H1 (cell line): Measurements from ENCODE around the gene ZC3H11A. TPM values are rescaled to one million over a fixed set of nuclear protein-coding genes. Genes with fewer than 3 reads are reported as not detected.

ENCODE experiments used
- CTCF ChIA-PET: fragments of 300-600 bp; sonication (Branson Sonifier 250); formaldehyde crosslinking; loops from one replicate; lab custom pipeline; 2021; ENCODE audit not compliant: partially characterized antibody; lab: Charles Lee
- POLR2A ChIA-PET: fragments of 300-600 bp; sonication (Branson Sonifier 250); formaldehyde crosslinking; loops from one replicate; lab custom pipeline; 2021; ENCODE audit warnings: inconsistent platforms; ENCODE audit not compliant: partially characterized antibody; lab: Charles Lee
- DNase-seq, 2 experiments: peaks; one replicate each; pipeline versions ENCODE4 v3.0.0 to v3.0.0-alpha.2; 2010 to 2022; ENCODE audit warnings: low spot score in 2 of 2, low read depth in 1 of 2, mixed read lengths in 1 of 2
- FAIRE-seq: peaks from 2 replicates; lab custom pipeline; 2011; peaks lifted over from hg19 to GRCh38; lab: Jason Lieb, UNC
- H2AFZ ChIP-seq: 2 replicates; pipeline ENCODE4 v1.8.1; 2012; ENCODE audit warnings: low read length, inconsistent platforms
- H2AK5ac ChIP-seq: 2 replicates; pipeline ENCODE4 v1.6.1; 2013; ENCODE audit warnings: low read depth, low read length
- H2BK120ac ChIP-seq: replicated peaks from 2 replicates; pipeline ENCODE3; 2013; ENCODE audit warnings: low read depth, low read length, inconsistent platforms
- H2BK12ac ChIP-seq: 2 replicates; pipeline ENCODE4 v1.6.1; 2013; ENCODE audit warnings: low read depth, low read length
- H2BK15ac ChIP-seq: 2 replicates; pipeline ENCODE4 v1.6.1; 2013; ENCODE audit warnings: low read length
- H2BK20ac ChIP-seq: 2 replicates; pipeline ENCODE4 v1.6.1; 2013; ENCODE audit warnings: low read length
- H2BK5ac ChIP-seq: 2 replicates; pipeline ENCODE4 v1.6.1; 2013; ENCODE audit warnings: low read depth, low read length
- H3K14ac ChIP-seq: 2 replicates; pipeline ENCODE4 v1.6.1; 2013; ENCODE audit warnings: inconsistent platforms; ENCODE audit not compliant: insufficient read length
- H3K18ac ChIP-seq: 2 replicates; pipeline ENCODE4 v1.6.1; 2013; ENCODE audit warnings: low read length; ENCODE audit errors: extremely low read depth
- H3K23ac ChIP-seq: 2 replicates; pipeline ENCODE4 v1.6.1; 2013; ENCODE audit warnings: inconsistent platforms; ENCODE audit not compliant: insufficient read length
- H3K23me2 ChIP-seq: 2 replicates; pipeline ENCODE4 v1.6.1; 2013; ENCODE audit warnings: low read depth, low read length
- H3K27ac ChIP-seq: 2 replicates; pipeline ENCODE4 v1.6.1; 2011; ENCODE audit warnings: low read depth, low read length, inconsistent platforms
- H3K27me3 ChIP-seq, 4 experiments: replicated peaks in 1 of 4; 1 replicate in 1 of 4; 2 replicates in 3 of 4; pipeline versions ENCODE4 v1.6.1 to v1.8.1; 2011 to 2013; ENCODE audit warnings: low read length in 3 of 4, mild to moderate bottlenecking in 3 of 4, inconsistent platforms in 2 of 4, mixed read lengths in 2 of 4, moderate library complexity in 1 of 4; ENCODE audit not compliant: control insufficient read depth in 3 of 4, insufficient read depth in 3 of 4; ENCODE audit errors: extremely low read depth in 1 of 4
- H3K36me3 ChIP-seq, 4 experiments: 2 replicates each; pipeline versions ENCODE4 v1.6.1 to v1.8.1; 2011 to 2013; ENCODE audit warnings: mild to moderate bottlenecking in 4 of 4, low read length in 3 of 4, moderate library complexity in 2 of 4, control low read depth in 1 of 4, inconsistent platforms in 1 of 4; ENCODE audit not compliant: insufficient read depth in 4 of 4, control insufficient read depth in 2 of 4
- H3K4ac ChIP-seq: replicated peaks from 2 replicates; pipeline ENCODE3; 2013; ENCODE audit warnings: low read length, low read depth, mixed read lengths, inconsistent platforms; ENCODE audit not compliant: insufficient read length
- H3K4me1 ChIP-seq, 4 experiments: replicated peaks in 1 of 4; 1 replicate in 1 of 4; 2 replicates in 3 of 4; pipeline versions ENCODE4 v1.6.1 to v1.8.1; 2011 to 2013; ENCODE audit warnings: low read length in 3 of 4, inconsistent platforms in 2 of 4, mixed read lengths in 1 of 4; ENCODE audit not compliant: insufficient read depth in 4 of 4, control insufficient read depth in 3 of 4
- H3K4me2 ChIP-seq, 2 experiments: 2 replicates each; pipeline versions ENCODE4 v1.6.1 to v1.8.1; 2011 to 2013; ENCODE audit warnings: low read depth in 2 of 2, low read length in 2 of 2, control low read depth in 1 of 2, inconsistent platforms in 1 of 2, mild to moderate bottlenecking in 1 of 2; ENCODE audit not compliant: insufficient read depth in 1 of 2
- H3K4me3 ChIP-seq, 4 experiments: fragments of 200-600, 300-600 bp in 1 of 4; sonication (generic), shearing (Covaris generic), sonication (Bioruptor Twin) in 1 of 4; 2 replicates each; pipeline versions ENCODE4 v1.5.1 to v1.8.1; 2011 to 2016; ENCODE audit warnings: low read length in 4 of 4, low read depth in 3 of 4, control low read depth in 2 of 4, inconsistent platforms in 2 of 4, mild to moderate bottlenecking in 2 of 4, mixed read lengths in 1 of 4, moderate library complexity in 1 of 4; ENCODE audit not compliant: insufficient read depth in 2 of 4; ENCODE audit errors: extremely low read depth in 1 of 4
- H3K56ac ChIP-seq: replicated peaks from 2 replicates; pipeline ENCODE3; 2013; ENCODE audit warnings: low read depth, mild to moderate bottlenecking, mixed read lengths, low read length, inconsistent platforms; ENCODE audit not compliant: insufficient read length
- H3K79me1 ChIP-seq: 2 replicates; pipeline ENCODE4 v1.6.1; 2013; ENCODE audit warnings: low read depth, low read length, control low read depth
- H3K79me2 ChIP-seq, 2 experiments: 2 replicates each; pipeline versions ENCODE4 v1.6.1 to v1.8.1; 2012 to 2013; ENCODE audit warnings: low read length in 2 of 2, mild to moderate bottlenecking in 2 of 2, inconsistent platforms in 1 of 2; ENCODE audit not compliant: insufficient read depth in 2 of 2, control insufficient read depth in 1 of 2
- H3K9ac ChIP-seq, 4 experiments: replicated peaks in 1 of 4; 1 replicate in 1 of 4; 2 replicates in 3 of 4; pipeline versions ENCODE4 v1.6.1 to v1.8.1; 2011 to 2013; ENCODE audit warnings: low read depth in 3 of 4, low read length in 3 of 4, control low read depth in 2 of 4, mild to moderate bottlenecking in 2 of 4, moderate library complexity in 2 of 4, inconsistent platforms in 1 of 4; ENCODE audit errors: extremely low read depth in 1 of 4
- H3K9me3 ChIP-seq, 2 experiments: 2 replicates each; pipeline versions ENCODE4 v1.6.1 to v1.8.1; 2012 to 2013; ENCODE audit warnings: mild to moderate bottlenecking in 2 of 2, moderate library complexity in 2 of 2, control low read depth in 1 of 2, inconsistent platforms in 1 of 2, low read depth in 1 of 2, low read length in 1 of 2, mixed read lengths in 1 of 2; ENCODE audit not compliant: insufficient read depth in 2 of 2
- H4K20me1 ChIP-seq, 2 experiments: replicated peaks in 1 of 2; 2 replicates each; pipeline versions ENCODE3 to v1.8.1; 2011 to 2013; ENCODE audit warnings: inconsistent platforms in 2 of 2, low read length in 2 of 2, mild to moderate bottlenecking in 1 of 2; ENCODE audit not compliant: insufficient read depth in 2 of 2, control insufficient read depth in 1 of 2
- H4K5ac ChIP-seq: 2 replicates; pipeline ENCODE4 v1.6.1; 2013; ENCODE audit warnings: low read length, low read depth, mixed read lengths, inconsistent platforms; ENCODE audit not compliant: insufficient read length
- H4K8ac ChIP-seq: 2 replicates; pipeline ENCODE4 v1.8.0; 2013; ENCODE audit warnings: mild to moderate bottlenecking, moderate library complexity, low read length, inconsistent platforms; ENCODE audit not compliant: insufficient read depth; ENCODE audit errors: extremely low read depth
- H4K91ac ChIP-seq: replicated peaks from 2 replicates; pipeline ENCODE3; 2013; ENCODE audit warnings: low read length, mixed read lengths, inconsistent platforms; ENCODE audit not compliant: insufficient read length
- CREB1 ChIP-seq: IDR thresholded peaks from 2 replicates; pipeline ENCODE4 v1.6.1; 2012; ENCODE audit warnings: inconsistent platforms
- EGR1 ChIP-seq: IDR thresholded peaks from 2 replicates; pipeline ENCODE4 v1.6.1; 2011; ENCODE audit warnings: low read depth, low read length, borderline replicate concordance
- FOSL1 ChIP-seq: IDR thresholded peaks from 2 replicates; pipeline ENCODE4 v1.6.1; 2011; ENCODE audit warnings: mild to moderate bottlenecking, low read depth, low read length, moderate library complexity; ENCODE audit not compliant: insufficient read depth
- GABPA ChIP-seq: IDR thresholded peaks from 2 replicates; pipeline ENCODE4 v1.6.1; 2011; ENCODE audit warnings: mild to moderate bottlenecking, low read length, moderate library complexity, borderline replicate concordance; ENCODE audit not compliant: insufficient read depth
- HDAC6 ChIP-seq: IDR thresholded peaks from one replicate; pipeline ENCODE4 v1.7.1; 2012; ENCODE audit warnings: low read depth, mild to moderate bottlenecking, inconsistent platforms, low read length, moderate library complexity
- NANOG ChIP-seq: IDR thresholded peaks from 2 replicates; pipeline ENCODE4 v1.6.1; 2011; ENCODE audit warnings: low read length, low read depth, mild to moderate bottlenecking, inconsistent platforms; ENCODE audit not compliant: insufficient read depth, poor library complexity, severe bottlenecking
- PHF8 ChIP-seq: fragments of 200-600 bp; sonication (generic); conservative IDR thresholded peaks from 2 replicates; pipeline ENCODE4 v1.7.1; 2012; ENCODE audit warnings: low read depth, mild to moderate bottlenecking, inconsistent platforms, low read length, moderate library complexity
- SP1 ChIP-seq: IDR thresholded peaks from 2 replicates; pipeline ENCODE4 v1.6.1; 2011; ENCODE audit warnings: low read depth, low read length
- SRF ChIP-seq: IDR thresholded peaks from 2 replicates; pipeline ENCODE4 v1.6.1; 2011; ENCODE audit warnings: mild to moderate bottlenecking, low read depth, low read length, moderate library complexity
- TAF1 ChIP-seq: IDR thresholded peaks from 2 replicates; pipeline ENCODE4 v1.6.1; 2011; ENCODE audit warnings: mild to moderate bottlenecking, low read depth, low read length
- whole genome bisulfite sequencing, 2 experiments: shearing (Covaris generic) in 1 of 2; methylation state at CpG; one replicate each; pipeline versions ENCODE4 v1.1.6 to v1.1.7; 2013 to 2015; ENCODE audit warnings: low lambda C conversion rate in 2 of 2, mixed read lengths in 2 of 2, inconsistent platforms in 1 of 2, low coverage in 1 of 2, missing lambda C conversion rate in 1 of 2; ENCODE audit not compliant: insufficient replicate concordance in 2 of 2, insufficient coverage in 1 of 2, insufficient read length in 1 of 2; ENCODE audit errors: extremely low coverage in 1 of 2, missing lambda C conversion rate in 1 of 2; 5-methylcytosine and 5-hydroxymethylcytosine counted together
- polyA plus RNA-seq, 7 experiments: library from polyadenylated mRNA; depleted of rRNA in 3 of 7; stranded (reverse) in 5 of 7; unstranded in 2 of 7; fragments of >200 nt in 5 of 7; fragments of 200-250 nt in 2 of 7; gene quantifications; 1 replicate in 5 of 7; 2 replicates in 1 of 7; 4 replicates in 1 of 7; pipeline versions ENCODE4 v1.2.1 to v1.2.3, GENCODE V29; 2011 to 2013; ENCODE audit warnings: missing spikeins in 2 of 7, mixed read lengths in 2 of 7
- total RNA-seq: library from RNA; stranded (reverse); fragmentation: NEBNext Ultra II Directional; extraction: Animal tissue kit (Norgen Biotek cat#: 25700); gene quantifications from 2 replicates; pipeline ENCODE4 v1.2.1, GENCODE V29; 2021
- TF ChIP-seq, protein P1 (sequence below): IDR thresholded peaks from 2 replicates; pipeline ENCODE4 v1.6.1; 2012; ENCODE audit warnings: inconsistent platforms

Gene ZC3H11A
- total and polyA plus RNA-seq, 2 of the 8 experiments (the other 6 are each of a cell fraction or from before 2014, with no cell fraction given), result 37.2 to 105 TPM

DNA sequence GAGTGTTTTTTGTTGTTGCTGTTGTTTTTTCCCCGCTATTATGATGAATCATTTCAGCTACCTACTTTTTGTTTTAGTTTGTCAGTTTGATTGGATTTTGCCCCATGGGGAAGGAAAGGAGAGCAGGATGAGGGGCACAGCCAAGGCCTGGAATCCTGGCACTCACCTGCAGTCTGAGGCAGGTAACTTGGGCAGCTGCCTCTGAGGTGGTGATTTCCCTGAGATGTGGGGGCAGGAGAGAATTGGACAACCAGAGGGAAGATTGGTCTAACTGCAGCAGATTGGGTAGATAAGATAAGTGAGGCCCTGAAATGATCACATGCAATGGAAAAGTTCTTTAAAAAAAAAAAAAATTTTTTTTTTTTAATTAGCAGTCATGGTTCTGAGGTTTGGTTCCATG lies 31.9 kb upstream of the ZC3H11A start:
- Histone ChIP-seq H3K79me1 (no peaks in the 10 kb centered on the region), H4K20me1 (no peaks in the 10 kb centered on the region), H3K36me3 (no peaks in the 10 kb centered on the region), H2AK5ac (no peak overlapping the region), H3K4me2 (no peak overlapping the region), H2BK5ac (no peak overlapping the region), H3K9ac (no peak overlapping the region), H4K5ac (no peak overlapping the region), H3K4ac (no peak overlapping the region), H3K27me3 (no peaks in the 10 kb centered on the region), H3K4me1 (no peaks in the 10 kb centered on the region), H4K91ac (no peak overlapping the region), H3K79me2 (no peaks in the 10 kb centered on the region), H4K8ac (no peak overlapping the region), H2AFZ (no peak overlapping the region), H3K23me2 (no peaks in the 10 kb centered on the region), H3K9me3 (no peaks in the 10 kb centered on the region), H2BK15ac (no peak overlapping the region), H2BK20ac (no peak overlapping the region), H3K23ac (no peak overlapping the region), H3K56ac (no peak overlapping the region), H3K18ac (no peak overlapping the region), H3K4me3 (no peak overlapping the region), H2BK120ac (no peak overlapping the region), H2BK12ac (no peak overlapping the region), H3K27ac (no peak overlapping the region), H3K14ac (no peak overlapping the region)
- CTCF ChIA-PET, result interaction anchor here (1.1 to 1.6 kb wide), 3 partner anchors 12 to 260 kb away, joined by 3 to 4 read pairs (median 3); no protein-coding TSS in a partner anchor
- 94% methylated on average over 1 of the region's 1 CpG; no CpG with 5 or more reads in 1 of the 2 experiments for WGBS, 2 experiments
- POLR2A ChIA-PET, result no interaction called here
- TF ChIP-seq SRF (no peak), PHF8 (no peak), CREB1 (no peak), EGR1 (no peak), SP1 (no peak), HDAC6 (no peak), NANOG (no peak), TAF1 (no peak), GABPA (no peak), FOSL1 (no peak)
- TF ChIP-seq, protein P1, sequence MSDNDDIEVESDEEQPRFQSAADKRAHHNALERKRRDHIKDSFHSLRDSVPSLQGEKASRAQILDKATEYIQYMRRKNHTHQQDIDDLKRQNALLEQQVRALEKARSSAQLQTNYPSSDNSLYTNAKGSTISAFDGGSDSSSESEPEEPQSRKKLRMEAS, result no peak
- DNase-seq, result no peak
- no peak for FAIRE-seq
